B cell (primary cell): ENCODE results near the gene PLXNA3. TPM values are rescaled to one million over a fixed set of nuclear protein-coding genes. Genes with fewer than 3 reads are reported as not detected.
A peak's percentile ranks its signal among the peaks of the same experiment; 100 is the strongest.

Source experiments
- ATAC-seq: fragments of 200-7000 bp; cut with Tn5 transposase; one replicate; pipeline ENCODE4 v1.10.0; 2021; ENCODE audit warnings: low read depth, mild to moderate bottlenecking, moderate number of reproducible peaks, moderate library complexity
- CTCF ChIA-PET: fragments of 350-600 bp; sonication (Branson Sonifier 250); formaldehyde crosslinking; loops from one replicate; lab custom pipeline; 2021; ENCODE audit warnings: antibody characterized with exemption, inconsistent platforms; lab: Charles Lee
- POLR2A ChIA-PET: fragments of 350-600 bp; sonication (Branson Sonifier 250); formaldehyde crosslinking; loops from one replicate; lab custom pipeline; 2021; ENCODE audit warnings: antibody characterized with exemption; lab: Charles Lee
- DNase-seq: peaks from one replicate; pipeline ENCODE4 v3.0.0; 2013
- H2AFZ ChIP-seq: 2 replicates; pipeline ENCODE4 v1.6.1; 2012; ENCODE audit warnings: mild to moderate bottlenecking, low read depth, low read length; ENCODE audit not compliant: insufficient read depth, poor library complexity, severe bottlenecking
- H3K27ac ChIP-seq, 2 donors: 1 replicate in 1 of 2; 2 replicates in 1 of 2; pipeline ENCODE4 v1.5.1; 2012 to 2013; ENCODE audit warnings: low read length in 2 of 2, mild to moderate bottlenecking in 2 of 2, moderate library complexity in 1 of 2
- H3K27me3 ChIP-seq, 4 experiments: fragments of 200-600 bp in 1 of 4; sonication (generic) in 1 of 4; replicated peaks in 1 of 4; 1 replicate in 2 of 4; 2 replicates in 2 of 4; pipeline versions ENCODE4 v1.6.1 to v1.7.0; 2013 to 2016; ENCODE audit warnings: low read length in 3 of 4, mild to moderate bottlenecking in 2 of 4, mixed read lengths in 1 of 4, moderate library complexity in 1 of 4; ENCODE audit not compliant: insufficient read depth in 4 of 4, control insufficient read depth in 3 of 4; ENCODE audit errors: control extremely low read depth in 1 of 4
- H3K36me3 ChIP-seq, 2 experiments: replicated peaks in 1 of 2; 1 replicate in 1 of 2; 2 replicates in 1 of 2; pipeline versions ENCODE4 v1.6.1 to v1.7.1; 2013; ENCODE audit warnings: low read length in 1 of 2; ENCODE audit not compliant: insufficient read depth in 2 of 2, control insufficient read depth in 1 of 2; ENCODE audit errors: control extremely low read depth in 1 of 2, extremely low read depth in 1 of 2
- H3K4me1 ChIP-seq, 2 donors: fragments of 200-600 bp in 1 of 2; sonication (generic) in 1 of 2; 1 replicate in 1 of 2; 2 replicates in 1 of 2; pipeline versions ENCODE4 v1.5.1 to v1.6.1; 2013 to 2017; ENCODE audit warnings: low read length in 2 of 2; ENCODE audit not compliant: control insufficient read depth in 2 of 2, insufficient read depth in 2 of 2
- H3K4me2 ChIP-seq: replicated peaks from 2 replicates; pipeline ENCODE3; 2012; ENCODE audit warnings: mild to moderate bottlenecking, low read depth, low read length; ENCODE audit not compliant: poor library complexity, severe bottlenecking
- H3K4me3 ChIP-seq, 5 experiments: fragments of 200-600 bp in 1 of 5; sonication (generic) in 1 of 5; 1 replicate in 3 of 5; 2 replicates in 2 of 5; pipeline versions ENCODE4 v1.5.1 to v1.7.0; 2011 to 2016; ENCODE audit warnings: low read length in 4 of 5, mild to moderate bottlenecking in 4 of 5, low read depth in 2 of 5, control low read depth in 1 of 5, moderate library complexity in 1 of 5; ENCODE audit not compliant: insufficient read depth in 1 of 5; ENCODE audit errors: control extremely low read depth in 1 of 5, extremely low read depth in 1 of 5
- H3K79me2 ChIP-seq: fragments of 200-600 bp; sonication (generic); one replicate; pipeline ENCODE4 v1.6.0; 2016; ENCODE audit warnings: low read length; ENCODE audit not compliant: control insufficient read depth, insufficient read depth
- H3K9ac ChIP-seq: fragments of 200-600 bp; sonication (generic); 2 replicates; pipeline ENCODE4 v1.6.1; 2017; ENCODE audit warnings: mild to moderate bottlenecking, low read length, moderate library complexity
- H3K9me3 ChIP-seq, 3 donors: one replicate each; pipeline versions ENCODE4 v1.6.1 to v1.7.1; 2013; ENCODE audit warnings: low read length in 2 of 3; ENCODE audit not compliant: control insufficient read depth in 2 of 3, insufficient read depth in 1 of 3; ENCODE audit errors: control extremely low read depth in 1 of 3
- H4K20me1 ChIP-seq: 2 replicates; pipeline ENCODE4 v1.6.0; 2012; ENCODE audit warnings: mild to moderate bottlenecking, low read length; ENCODE audit not compliant: insufficient read depth, control insufficient read depth, poor library complexity, severe bottlenecking
- H3K27ac Mint-ChIP-seq: one replicate; pipeline ENCODE4 v1.8.0; 2021; ENCODE audit warnings: mixed read lengths
- H3K27me3 Mint-ChIP-seq: one replicate; pipeline ENCODE4 v1.8.0; 2021; ENCODE audit warnings: mixed read lengths
- H3K4me1 Mint-ChIP-seq: one replicate; pipeline ENCODE4 v1.8.0; 2021; ENCODE audit warnings: mixed read lengths
- H3K4me3 Mint-ChIP-seq: one replicate; pipeline ENCODE4 v1.8.0; 2021; ENCODE audit warnings: mixed read lengths
- H3K9me3 Mint-ChIP-seq: one replicate; pipeline ENCODE4 v1.8.0; 2022; ENCODE audit warnings: mixed read lengths; ENCODE audit not compliant: insufficient read depth
- CTCF ChIP-seq: fragments of 200-600 bp; IDR thresholded peaks from one replicate; pipeline ENCODE4 v1.8.0; 2022; ENCODE audit warnings: antibody characterized with exemption, mild to moderate bottlenecking
- EZH2 ChIP-seq: IDR thresholded peaks from 2 replicates; pipeline ENCODE4 v1.6.1; 2012; ENCODE audit warnings: borderline replicate concordance, low read depth, mild to moderate bottlenecking, moderate library complexity, low read length; ENCODE audit not compliant: insufficient read depth, poor library complexity, severe bottlenecking
- WGBS: methylation state at CpG from one replicate; pipeline ENCODE4 v1.1.5; 2013; ENCODE audit warnings: missing lambda C conversion rate; ENCODE audit not compliant: insufficient coverage; 5-methylcytosine and 5-hydroxymethylcytosine counted together
- intact Hi-C: fragments of 100-400 bp; cut with micrococcal nuclease; formaldehyde crosslinking; loops from one replicate; pipeline ENCODE4 v1.10.0; 2022
- polyA plus RNA-seq: library from polyadenylated mRNA; depleted of rRNA; stranded (reverse); fragments of >200 nt; gene quantifications from 2 replicates; pipeline ENCODE4 v1.2.3, GENCODE V29; 2012
- total RNA-seq, 2 donors: library from RNA; stranded (reverse); fragments of 120-200 nt in 1 of 2; gene quantifications; 1 replicate in 1 of 2; 2 replicates in 1 of 2; pipeline versions ENCODE4 v1.2.3 to v1.2.4, GENCODE V29; 2013 to 2022

The PLXNA3 gene
- total and polyA plus RNA-seq, 2 donors (not counting 1 experiment from before 2014, with no cell fraction given), result 68.6 to 114 TPM

DNA sequence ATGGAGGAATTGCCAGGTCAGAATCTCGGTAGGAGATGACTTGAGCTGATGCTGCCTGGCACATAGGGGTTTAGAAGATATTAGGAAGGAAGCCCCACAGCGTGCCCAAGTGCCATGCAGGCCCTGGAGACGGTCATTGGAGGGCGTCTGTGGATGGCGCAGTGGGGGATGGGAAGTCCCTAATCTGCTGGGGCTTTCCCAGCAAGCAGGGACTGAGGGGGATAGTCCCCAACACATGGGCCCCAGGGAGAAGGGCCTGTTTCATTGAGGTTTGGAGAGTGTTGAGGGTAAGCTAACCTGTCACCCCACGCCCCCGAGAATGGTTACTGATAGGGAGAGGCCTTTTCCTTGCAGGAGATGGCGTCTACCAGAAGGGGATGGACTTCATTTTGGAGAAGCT is 38.9 kb upstream of the PLXNA3 start:
- CTCF ChIA-PET, result no interaction called here
- POLR2A ChIA-PET, result no interaction called here

More for the DNA sequence above, 38.9 kb upstream of the PLXNA3 start:
- Mint-ChIP-seq H3K4me3 (no peak overlapping the region), H3K4me1 (peaks cover 4% of the 10 kb centered on the region), H3K9me3 (no peaks in the 10 kb centered on the region), H3K27me3 (no peaks in the 10 kb centered on the region), H3K27ac (peak overlapping the region; percentile 50)
- ATAC-seq (peak; percentile 54), DNase-seq (peak; percentile 47)
- Histone ChIP-seq H3K9ac (no peak overlapping the region), H4K20me1 (no peaks in the 10 kb centered on the region), H3K27me3 (no peaks in the 10 kb centered on the region), H3K27ac (no peak overlapping the region), H3K4me1 (no peaks in the 10 kb centered on the region), H3K4me3 (no peak overlapping the region), H3K79me2 (no peaks in the 10 kb centered on the region), H3K36me3 (peaks cover 0 to 3% of the 10 kb centered on the region in 2 experiments), H3K4me2 (no peak overlapping the region), H2AFZ (no peak overlapping the region), H3K9me3 (no peaks in the 10 kb centered on the region)
- 90% methylated on average over 2 of the region's 8 CpGs for WGBS
- TF ChIP-seq CTCF (no peak), EZH2 (no peak)
- intact Hi-C loops, result no loop called here
